ENCODE data around the gene CR1. TPM values are rescaled to one million over a fixed set of nuclear protein-coding genes. Genes with fewer than 3 reads are reported as not detected.

Gene CR1
- total and polyA plus RNA-seq, 3 donors from 2014 or later, result 0.47 to 3.1 (median 1.4) TPM

DNA sequence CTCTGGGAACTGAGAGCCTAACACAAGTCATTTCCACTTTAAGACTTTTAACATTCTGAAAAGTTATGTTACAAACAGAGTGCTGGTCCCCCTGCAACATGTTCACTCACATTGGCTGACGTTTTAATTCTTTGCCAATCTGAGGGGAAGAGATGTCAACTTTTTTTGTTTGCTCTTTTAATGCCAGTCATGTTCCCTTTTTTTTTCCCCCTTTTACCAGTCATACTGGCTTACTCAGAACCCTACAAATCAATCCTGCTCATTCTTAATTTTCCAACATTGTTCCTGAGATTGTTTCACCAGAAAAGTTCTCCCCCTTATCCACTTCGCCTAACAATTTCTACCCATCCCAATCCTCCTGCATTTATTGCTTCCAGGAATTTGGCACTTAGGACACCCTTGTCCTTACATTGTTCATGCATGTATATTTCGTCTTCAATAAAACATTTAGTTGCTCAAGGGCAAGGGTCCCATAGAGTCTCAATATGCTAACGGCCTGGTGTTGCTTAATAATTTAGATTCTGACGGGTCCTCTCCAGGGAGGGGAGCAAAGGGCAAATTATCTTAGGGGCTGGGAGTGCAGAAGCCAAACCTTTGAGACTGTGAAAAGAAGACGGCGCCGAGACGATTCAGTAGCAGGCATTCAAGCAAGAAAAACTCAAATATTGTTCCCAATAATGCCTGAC, 148.4 kb downstream of the CR1 start:
- no peak for DNase-seq
- no peak overlapping the region for H3K27ac ChIP-seq
- intact Hi-C loops (cut with DNase I; ENCODE audit: low total_unique reads), result no loop called here
- TF ChIP-seq POLR2A (IDR thresholded peaks at IDR 0.05), result no peak
- TF ChIP-seq, protein P1, sequence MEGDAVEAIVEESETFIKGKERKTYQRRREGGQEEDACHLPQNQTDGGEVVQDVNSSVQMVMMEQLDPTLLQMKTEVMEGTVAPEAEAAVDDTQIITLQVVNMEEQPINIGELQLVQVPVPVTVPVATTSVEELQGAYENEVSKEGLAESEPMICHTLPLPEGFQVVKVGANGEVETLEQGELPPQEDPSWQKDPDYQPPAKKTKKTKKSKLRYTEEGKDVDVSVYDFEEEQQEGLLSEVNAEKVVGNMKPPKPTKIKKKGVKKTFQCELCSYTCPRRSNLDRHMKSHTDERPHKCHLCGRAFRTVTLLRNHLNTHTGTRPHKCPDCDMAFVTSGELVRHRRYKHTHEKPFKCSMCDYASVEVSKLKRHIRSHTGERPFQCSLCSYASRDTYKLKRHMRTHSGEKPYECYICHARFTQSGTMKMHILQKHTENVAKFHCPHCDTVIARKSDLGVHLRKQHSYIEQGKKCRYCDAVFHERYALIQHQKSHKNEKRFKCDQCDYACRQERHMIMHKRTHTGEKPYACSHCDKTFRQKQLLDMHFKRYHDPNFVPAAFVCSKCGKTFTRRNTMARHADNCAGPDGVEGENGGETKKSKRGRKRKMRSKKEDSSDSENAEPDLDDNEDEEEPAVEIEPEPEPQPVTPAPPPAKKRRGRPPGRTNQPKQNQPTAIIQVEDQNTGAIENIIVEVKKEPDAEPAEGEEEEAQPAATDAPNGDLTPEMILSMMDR (IDR thresholded peaks at IDR 0.05), result no peak
- WGBS, 2 donors, result 8 to 31% methylated on average over 9 of the region's 9 CpGs
- no peaks in the 10 kb centered on the region for H3K9me3 ChIP-seq
- no peaks in the 10 kb centered on the region for H3K27me3 ChIP-seq
- peak overlapping the region; percentile 43 to 54 for H3K4me3 ChIP-seq
- peaks cover 6% of the 10 kb centered on the region for H3K4me1 ChIP-seq
- H3K36me3 ChIP-seq (ENCODE audit: low read depth, missing control alignments), result no peaks in the 10 kb centered on the region

DNA sequence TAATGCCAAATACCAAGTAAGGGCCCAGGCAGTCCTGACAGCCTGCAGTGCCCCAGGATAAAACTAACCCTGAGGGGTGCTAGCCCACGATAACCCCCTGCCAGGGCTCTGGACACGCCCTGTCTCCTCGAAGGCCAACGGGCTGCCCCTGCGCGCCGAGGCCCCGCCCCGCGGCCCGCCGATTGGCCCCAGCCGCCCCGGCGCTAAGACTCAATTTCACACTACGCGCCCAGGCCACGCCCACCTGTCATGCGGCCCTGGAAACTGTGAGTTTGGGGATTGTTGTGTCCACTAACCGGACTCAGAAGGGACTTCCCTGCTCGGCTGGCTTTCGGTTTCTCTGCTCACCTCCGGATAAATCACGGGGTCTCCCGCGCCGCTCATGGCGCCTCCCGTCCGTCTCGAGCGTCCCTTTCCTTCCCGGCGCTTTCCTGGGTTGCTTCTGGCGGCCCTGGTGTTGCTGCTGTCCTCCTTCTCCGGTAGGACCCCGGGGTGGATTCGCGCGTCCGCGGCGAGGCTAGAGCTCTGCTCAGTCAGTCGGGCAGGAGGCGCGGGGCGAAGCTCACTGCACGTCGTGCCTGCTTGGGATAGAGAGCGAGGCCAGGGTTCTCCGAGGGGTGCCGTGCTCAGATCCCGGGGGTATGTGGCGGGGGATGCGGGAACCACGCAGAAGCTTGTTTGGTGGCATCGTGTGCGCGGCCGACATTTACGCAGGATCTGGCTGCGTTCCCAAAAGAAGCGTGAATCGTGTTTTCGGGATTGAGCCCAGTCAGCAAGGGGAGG, 149.1 kb downstream of the CR1 start, which contains the start of gene CR1L:
CR1L (plus strand) TSS at position 282 of the 783 bp plus-strand sequence; CDS start at position 383, 101 bp downstream.
- no peaks in the 10 kb centered on the region for H3K27me3 ChIP-seq
- TF ChIP-seq POLR2A (IDR thresholded peaks at IDR 0.05), result no peak
- TF ChIP-seq, protein P1 (IDR thresholded peaks at IDR 0.05), result no peak
- intact Hi-C loops (cut with DNase I; ENCODE audit: low total_unique reads), result no loop called here
- peak; percentile 87 for DNase-seq
- 5% methylated on average over 65 of the region's 65 CpGs; no CpG with 5 or more reads in 1 of the 2 donors for WGBS, 2 donors
- no peaks in the 10 kb centered on the region for H3K9me3 ChIP-seq
- H3K4me1 ChIP-seq, result peaks cover 6% of the 10 kb centered on the region
- H3K4me3 ChIP-seq, result peak within 1 kb of the TSS; percentile 43 to 54
- H3K27ac ChIP-seq, result no peak within 1 kb of the TSS
- H3K36me3 ChIP-seq (ENCODE audit: low read depth, missing control alignments), result no peaks in the 10 kb centered on the region

DNA sequence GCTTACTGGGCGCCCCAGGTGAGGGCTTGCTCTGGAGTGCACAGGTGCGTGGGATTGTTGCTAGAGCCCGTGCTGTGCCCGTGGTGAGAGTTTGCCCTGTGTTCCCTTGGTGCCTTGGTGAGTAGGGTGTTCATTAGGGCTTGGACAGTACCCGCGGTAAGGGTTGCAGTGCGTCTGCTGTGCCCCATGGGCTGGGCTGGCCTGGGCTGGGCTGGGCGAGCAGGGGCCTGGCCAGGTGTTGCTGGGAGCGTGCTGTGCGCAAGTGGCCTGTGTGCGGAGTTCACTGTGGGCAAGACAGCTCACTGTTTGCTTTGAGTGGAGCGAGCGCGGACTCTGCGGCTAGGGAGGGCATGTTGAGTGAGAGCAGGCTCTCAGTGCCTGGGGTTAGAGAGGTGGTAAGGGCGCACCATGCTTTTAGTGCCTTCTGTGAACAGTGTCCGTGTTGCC, 149.7 kb downstream of the CR1 start:
- peaks cover 6% of the 10 kb centered on the region for H3K4me1 ChIP-seq
- no peaks in the 10 kb centered on the region for H3K27me3 ChIP-seq
- DNase-seq, result no peak
- no peaks in the 10 kb centered on the region for H3K9me3 ChIP-seq
- intact Hi-C loops (cut with DNase I; ENCODE audit: low total_unique reads), result no loop called here
- TF ChIP-seq, protein P1 (IDR thresholded peaks at IDR 0.05), result no peak
- TF ChIP-seq POLR2A (IDR thresholded peaks at IDR 0.05), result no peak
- WGBS, 2 donors, result 69 to 83% methylated on average over 1 to 17 of the region's 17 CpGs
- peak overlapping the region; percentile 43 to 54 for H3K4me3 ChIP-seq
- H3K36me3 ChIP-seq (ENCODE audit: low read depth, missing control alignments), result no peaks in the 10 kb centered on the region
- H3K27ac ChIP-seq, result no peak overlapping the region

DNA sequence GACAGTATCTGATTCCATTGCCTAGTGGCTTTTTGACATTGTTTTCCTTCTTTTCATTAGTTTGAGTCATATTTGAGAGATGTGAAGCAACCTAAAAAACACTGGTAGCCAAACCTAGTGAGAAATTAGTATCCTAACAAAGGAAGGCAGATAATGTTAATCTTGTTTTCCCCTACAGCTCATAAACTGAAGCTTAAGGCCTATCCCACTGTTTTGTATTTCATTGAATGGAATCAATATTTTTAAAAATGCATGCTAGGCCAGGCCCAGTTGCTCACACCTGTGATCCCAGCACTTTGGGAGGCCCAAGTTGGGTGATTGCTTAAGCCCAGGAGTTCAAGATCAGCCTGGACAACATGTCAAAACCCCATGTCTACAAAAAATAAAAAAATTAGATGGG, 150.2 kb downstream of the CR1 start:
- Histone ChIP-seq H3K27ac (no peak overlapping the region), H3K36me3 (ENCODE audit: low read depth, missing control alignments) (no peaks in the 10 kb centered on the region), H3K4me1 (peaks cover 6% of the 10 kb centered on the region), H3K4me3 (no peak overlapping the region), H3K9me3 (no peaks in the 10 kb centered on the region), H3K27me3 (no peaks in the 10 kb centered on the region)
- TF ChIP-seq POLR2A (IDR thresholded peaks at IDR 0.05), result no peak
- TF ChIP-seq, protein P1 (IDR thresholded peaks at IDR 0.05), result no peak
- DNase-seq, result no peak
- intact Hi-C loops (cut with DNase I; ENCODE audit: low total_unique reads), result no loop called here

Data from testis (tissue), 3 donors.